GM19043 (cell line): Measurements from ENCODE around the gene FLNB.

Source experiments
- ATAC-seq: cut with Tn5 transposase; IDR thresholded peaks from one replicate; pipeline ENCODE4 v1.9.1; 2021; ENCODE audit warnings: low read depth; ENCODE audit not compliant: unreplicated experiment

Gene FLNB

GRCh38 chr3:58217209-58217811, 209.1 kb downstream of the FLNB start:
- no peak for ATAC-seq

- ATAC-seq: no peak
These were observed 210.7 kb downstream of the FLNB start for GRCh38 chr3:58218904-58219303.
